HG02981 (cell line): ENCODE data around the gene C1orf198.
"Not testable (repeated sequence)": the region's sequence is repeated elsewhere in the genome, so short reads cannot be mapped to it uniquely, and the experiment has no call there.

Source experiments
- ATAC-seq: cut with Tn5 transposase; IDR thresholded peaks from one replicate; pipeline ENCODE4 v1.9.1; 2021; ENCODE audit warnings: mild to moderate bottlenecking, moderate library complexity; ENCODE audit not compliant: unreplicated experiment

C1orf198 gene

DNA sequence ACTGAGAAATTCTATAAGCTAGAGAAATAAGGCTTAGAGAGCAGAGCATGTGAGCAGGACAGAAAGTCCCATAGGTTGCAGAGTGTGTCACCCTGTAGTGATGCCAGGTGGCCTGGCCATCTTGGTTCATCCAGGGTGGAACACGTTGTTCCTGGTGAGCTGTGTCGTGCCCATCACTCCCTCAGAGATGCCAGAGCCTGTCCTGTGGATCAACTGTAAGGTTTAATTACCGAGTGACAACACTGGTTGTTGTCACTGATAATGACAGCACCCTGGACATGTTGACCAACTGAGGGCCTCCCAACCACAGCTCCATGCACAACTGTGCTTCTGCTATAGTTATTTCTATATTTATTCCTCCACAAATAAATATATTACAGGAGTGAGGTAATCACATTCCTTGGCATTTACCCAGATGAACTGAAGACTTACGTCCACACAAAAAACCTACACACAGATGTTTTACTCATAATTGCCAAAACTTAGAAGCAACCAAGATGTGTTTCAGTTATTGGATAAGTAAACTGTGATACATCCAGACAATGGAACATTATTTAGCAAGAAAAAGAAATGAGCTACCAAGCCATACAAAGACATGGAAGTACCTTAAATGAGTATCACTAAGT, 6.2 kb downstream of the C1orf198 start:
- no peak for ATAC-seq

DNA sequence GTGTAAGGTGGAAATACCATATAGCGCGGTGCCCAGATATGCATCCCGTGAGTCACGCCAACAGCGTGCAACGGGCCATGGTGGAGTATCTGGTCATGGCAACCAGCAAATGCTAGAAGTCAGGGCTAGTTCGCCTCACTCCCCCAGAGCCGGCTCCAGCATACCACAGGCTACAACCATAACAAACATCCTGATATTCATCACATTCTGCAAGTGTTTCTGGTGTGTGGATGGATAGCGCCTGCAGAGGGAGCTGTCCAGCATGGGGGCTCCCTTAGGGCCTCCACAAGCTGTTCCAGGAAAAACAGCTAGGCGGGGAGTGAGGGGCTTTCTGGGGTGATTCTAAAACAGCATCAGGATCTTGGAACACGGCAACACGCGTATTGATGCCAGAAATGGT, 6.8 kb downstream of the C1orf198 start:
- no peak for ATAC-seq

DNA sequence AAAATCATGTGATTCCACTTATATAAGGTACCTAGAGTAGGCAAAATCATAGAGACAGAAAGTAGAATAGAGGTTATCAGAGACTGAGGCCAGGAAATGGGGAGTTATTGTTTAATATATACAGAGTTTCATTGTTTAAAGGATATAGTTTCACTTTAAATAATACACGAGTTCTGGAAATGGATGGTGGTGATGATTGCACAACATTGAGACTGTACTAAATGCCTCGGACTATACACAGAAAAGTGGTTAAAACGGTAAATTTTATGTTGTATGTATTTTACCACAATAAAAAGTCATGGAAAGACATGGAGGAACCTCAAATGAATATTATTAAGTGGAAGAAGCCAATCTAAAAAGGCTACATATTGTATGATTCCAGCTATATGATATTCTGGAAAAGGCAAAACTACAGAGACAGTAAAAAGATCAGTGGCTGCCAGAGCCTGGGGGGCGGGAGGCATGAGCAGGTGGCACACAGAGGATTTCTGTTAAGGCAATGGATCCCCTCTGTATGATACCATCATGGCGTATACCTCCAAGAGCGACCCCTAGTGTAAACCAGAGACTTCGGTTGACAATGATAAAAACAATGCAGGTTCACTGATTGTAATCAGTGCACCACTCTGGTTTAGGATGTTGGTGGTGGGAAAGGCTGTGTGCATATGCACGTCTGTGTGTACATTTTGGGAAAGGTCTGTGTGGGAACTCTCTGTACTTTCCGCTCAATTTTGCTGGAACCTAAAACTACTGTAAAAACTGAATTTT, 7.5 kb downstream of the C1orf198 start:
- ATAC-seq = no peak

DNA sequence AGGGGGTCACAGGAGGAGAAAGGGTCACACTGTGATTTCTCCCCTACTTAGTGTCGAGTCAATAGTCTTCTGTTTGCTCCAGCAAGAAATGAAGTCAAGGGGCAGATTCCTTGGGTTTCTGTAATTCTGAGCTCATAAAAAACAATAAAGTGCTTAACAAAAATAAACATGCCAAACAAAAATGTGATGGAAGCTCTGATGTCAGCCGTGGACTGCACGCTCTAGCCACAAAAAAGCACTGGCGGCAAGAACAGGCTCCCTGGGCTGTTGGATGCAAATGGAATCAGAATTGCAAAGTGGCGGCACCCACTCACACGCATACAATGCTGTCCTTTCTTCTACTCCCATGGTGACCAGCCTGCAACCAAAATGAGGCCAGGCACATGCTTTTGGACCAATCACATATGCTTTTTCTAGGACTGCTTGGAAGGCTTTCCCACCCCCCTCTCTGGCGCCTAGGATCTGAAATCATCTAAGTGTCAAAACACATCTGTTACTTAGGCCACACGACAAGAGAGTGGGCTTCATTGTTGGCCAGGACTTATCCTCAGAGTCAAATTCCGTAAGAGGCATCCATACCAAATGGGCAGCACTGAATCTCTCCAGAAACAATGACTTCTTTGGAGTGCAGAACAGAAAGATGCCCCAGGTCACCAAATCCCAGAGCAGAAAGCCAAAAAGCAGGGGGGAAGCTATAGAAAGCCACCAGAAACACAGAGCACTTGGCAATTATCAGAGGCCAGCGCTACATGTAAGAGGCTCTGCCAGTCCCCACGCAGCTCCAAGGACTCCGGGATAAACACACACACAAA, 9.2 kb downstream of the C1orf198 start:
- no peak for ATAC-seq

DNA sequence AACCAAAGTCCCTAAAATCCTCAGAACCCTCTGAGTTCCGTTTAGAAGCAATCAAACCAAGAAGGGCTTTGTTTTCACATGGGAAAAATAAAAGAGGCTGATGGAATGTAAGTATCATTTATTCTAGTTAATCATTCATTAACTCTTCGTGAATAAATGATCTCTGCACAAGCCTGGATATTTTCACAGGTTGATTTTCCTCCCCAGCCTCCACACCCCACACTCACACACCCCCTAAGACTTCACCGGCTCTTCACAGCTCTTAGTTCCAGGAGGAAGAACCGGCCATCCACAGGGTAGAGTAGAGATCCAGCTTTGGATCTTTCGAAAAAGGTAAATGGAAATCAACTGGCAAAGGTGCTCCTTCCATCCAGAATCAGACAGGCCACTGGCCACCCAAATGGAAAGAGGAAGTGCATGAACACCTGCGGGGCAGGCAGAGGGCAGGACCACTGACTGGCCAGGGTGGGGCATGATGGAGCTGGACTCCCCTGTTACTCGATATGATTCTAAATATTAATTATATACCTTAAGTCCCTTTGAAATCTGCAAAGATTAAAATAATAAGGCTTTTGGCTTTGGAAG, 10.0 kb downstream of the C1orf198 start:
- no peak for ATAC-seq

- ATAC-seq = no peak
Observed at GRCh38 chr1:230857822-230858221, 10.5 kb downstream of the C1orf198 start.

DNA sequence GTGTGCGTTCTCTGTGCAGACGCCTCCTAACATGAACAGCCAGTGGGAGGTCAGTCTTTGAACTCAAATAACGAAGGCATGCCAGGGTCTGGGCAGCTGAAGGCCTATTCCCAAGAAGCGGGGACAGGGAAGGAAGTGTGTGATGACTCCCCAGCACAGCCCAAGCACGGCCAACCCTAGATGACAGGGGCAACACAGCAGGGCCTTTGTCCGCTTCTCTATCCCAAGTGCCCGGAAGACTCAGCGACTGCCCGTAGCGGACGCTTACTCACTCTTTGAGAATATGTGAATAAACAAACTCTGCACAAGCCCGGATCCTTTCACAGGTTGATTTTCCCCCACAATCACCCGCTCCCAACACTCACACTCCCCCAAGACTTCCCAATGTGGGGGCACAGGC, 11.2 kb downstream of the C1orf198 start:
- no peak for ATAC-seq

DNA sequence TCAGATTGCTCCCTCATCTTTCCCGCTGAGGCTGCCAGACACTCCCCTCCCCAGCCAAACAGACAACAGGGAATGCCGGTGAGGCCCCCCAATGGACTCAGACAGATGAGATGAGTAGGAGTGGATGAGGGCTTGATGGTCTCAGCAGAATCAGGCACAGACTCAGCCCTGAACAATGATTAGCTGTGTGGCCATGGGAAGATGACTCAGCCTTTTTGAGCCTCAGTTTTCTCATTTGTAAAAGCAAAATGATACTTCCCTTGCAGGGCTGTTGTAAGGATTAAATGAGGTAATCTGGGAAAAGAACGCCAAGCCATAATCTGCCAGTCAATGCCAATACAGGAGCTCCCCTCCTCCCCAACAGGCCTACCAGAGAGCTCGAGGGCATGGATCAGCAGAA, 12.4 kb downstream of the C1orf198 start:
- no peak for ATAC-seq

GRCh38 chr1:230854423-230854822, 13.9 kb downstream of the C1orf198 start:
- ATAC-seq = no peak

GRCh38 chr1:230853731-230854130, 14.6 kb downstream of the C1orf198 start:
- ATAC-seq = no peak

GRCh38 chr1:230852959-230853358, 15.4 kb downstream of the C1orf198 start:
- ATAC-seq = no peak

DNA sequence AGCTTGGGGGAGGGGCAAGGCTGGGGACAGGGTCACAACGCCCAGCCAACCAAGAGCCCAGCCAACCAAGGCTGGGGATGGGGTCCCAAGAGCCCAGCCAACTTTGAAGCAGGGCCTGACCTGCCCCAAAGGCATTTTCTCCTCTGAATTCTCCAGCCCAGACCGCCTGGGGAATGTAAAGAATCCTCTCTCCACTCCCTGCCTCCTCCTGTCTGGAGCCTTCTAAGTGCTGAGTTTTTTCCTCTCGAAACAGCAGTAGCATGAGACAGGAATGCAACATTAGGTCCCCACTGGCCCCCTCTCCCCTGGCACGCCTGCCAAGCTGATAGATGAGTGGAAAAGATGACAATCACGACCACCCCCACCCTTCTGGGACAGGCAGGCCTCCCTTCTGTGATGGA, 17.0 kb downstream of the C1orf198 start:
- ATAC-seq = no peak

DNA sequence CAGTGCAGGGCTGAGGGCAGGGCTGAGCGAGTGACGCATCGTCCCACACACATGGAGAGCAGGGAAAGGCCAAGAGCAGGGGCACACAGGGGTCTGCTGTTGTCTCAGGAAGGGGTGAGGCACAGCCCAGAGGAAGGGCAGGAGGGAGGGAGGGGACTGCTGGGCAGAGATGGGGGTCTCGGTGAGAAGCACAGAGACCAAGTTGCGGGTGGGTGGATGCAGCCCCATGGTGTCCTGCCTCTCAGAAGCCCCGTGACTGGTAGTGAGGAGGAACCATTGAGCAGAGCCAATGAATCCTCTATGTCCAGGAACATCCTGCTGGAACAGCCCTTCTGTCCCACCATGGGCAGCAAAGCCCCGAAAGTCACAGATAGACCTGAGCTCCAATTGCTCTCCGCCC, 17.8 kb downstream of the C1orf198 start:
- ATAC-seq = no peak

- no peak for ATAC-seq
Observed at GRCh38 chr1:230849451-230850224, 18.7 kb downstream of the C1orf198 start.

DNA sequence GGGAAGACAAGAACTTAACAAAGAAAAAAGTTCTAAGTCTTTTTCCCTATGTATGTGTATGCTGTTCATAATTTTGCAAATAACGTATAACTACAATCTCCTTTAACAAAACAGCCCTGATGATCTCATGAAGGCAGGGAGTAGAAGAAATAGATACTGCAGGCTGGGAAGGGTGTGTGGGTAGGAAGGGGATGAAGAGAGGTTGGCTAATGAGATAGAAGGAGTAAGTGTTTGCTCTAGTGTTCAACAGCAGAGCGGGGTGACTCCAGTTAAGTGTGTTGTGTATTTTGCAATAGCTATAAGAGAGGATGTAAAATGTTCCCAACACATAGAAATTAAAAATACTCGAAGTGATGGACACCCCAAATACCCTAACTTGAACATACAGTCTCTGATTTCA, 20.1 kb downstream of the C1orf198 start:
- ATAC-seq = no peak

- ATAC-seq = not testable (repeated sequence)
Observed at GRCh38 chr1:230845184-230845583, 23.1 kb downstream of the C1orf198 start.

- no peak for ATAC-seq
Observed at GRCh38 chr1:230844561-230844960, 23.8 kb downstream of the C1orf198 start.

DNA sequence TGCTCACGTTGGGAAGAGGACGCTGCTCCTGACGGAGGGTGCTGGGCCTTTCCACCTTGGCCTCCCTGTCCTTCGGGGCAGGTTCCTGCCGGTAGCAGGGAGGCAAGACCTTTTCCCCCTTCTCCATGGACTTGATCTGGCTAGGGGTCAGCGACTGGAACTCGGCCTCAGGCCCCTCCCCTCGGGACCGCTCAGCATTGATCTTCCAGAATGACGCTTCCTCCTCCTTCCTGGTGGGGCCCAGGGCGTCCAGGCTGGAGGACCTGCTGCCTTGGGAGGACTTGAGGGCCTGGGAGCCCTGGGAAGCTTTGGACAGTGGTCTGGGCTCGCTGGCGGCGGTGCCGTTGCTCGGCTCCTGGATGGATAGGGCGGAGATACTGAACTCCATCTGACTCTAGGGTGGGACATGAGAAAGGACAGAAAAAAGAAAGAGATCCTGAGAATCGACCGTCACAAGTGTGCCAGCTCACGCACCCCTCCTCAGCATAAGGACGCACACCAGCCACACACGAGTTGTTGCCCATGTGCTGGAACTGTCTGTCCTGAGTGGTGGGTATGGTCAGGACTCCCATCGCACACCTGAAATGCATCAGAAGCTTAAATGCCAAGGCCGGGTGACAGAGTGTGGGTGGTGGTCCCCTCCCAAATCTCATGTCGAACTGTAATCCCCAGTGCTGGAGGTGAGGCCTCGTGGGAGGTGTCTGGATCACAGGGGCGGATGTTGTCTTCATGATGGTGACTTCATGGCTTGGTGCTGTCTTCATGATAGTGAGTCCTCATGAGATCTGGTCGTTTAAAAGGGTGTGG, 24.6 kb downstream of the C1orf198 start:
- ATAC-seq = no peak

GRCh38 chr1:230842801-230843200, 25.5 kb downstream of the C1orf198 start:
- ATAC-seq = no peak

- ATAC-seq = no peak
Observed at GRCh38 chr1:230839173-230839572, 29.1 kb downstream of the C1orf198 start.
